IPS-15b (cell line): ENCODE measurements around the gene HNRNPA1.

Source experiments
- H3K27me3 ChIP-seq: one replicate; pipeline ENCODE4 v1.6.1; 2013; ENCODE audit warnings: low read length; ENCODE audit not compliant: control insufficient read depth, insufficient read depth
- H3K36me3 ChIP-seq: one replicate; pipeline ENCODE4 v1.6.1; 2013; ENCODE audit warnings: low read length; ENCODE audit not compliant: control insufficient read depth, insufficient read depth
- H3K4me1 ChIP-seq: one replicate; pipeline ENCODE4 v1.6.1; 2013; ENCODE audit warnings: mild to moderate bottlenecking, low read length; ENCODE audit not compliant: control insufficient read depth, insufficient read depth
- H3K4me3 ChIP-seq: one replicate; pipeline ENCODE4 v1.5.1; 2013; ENCODE audit warnings: low read depth, low read length
- H3K9ac ChIP-seq: one replicate; pipeline ENCODE4 v1.6.1; 2013; ENCODE audit warnings: low read depth, mild to moderate bottlenecking, low read length
- H3K9me3 ChIP-seq: one replicate; pipeline ENCODE4 v1.6.1; 2013; ENCODE audit warnings: mild to moderate bottlenecking, low read length; ENCODE audit not compliant: control insufficient read depth, insufficient read depth

Gene HNRNPA1

GRCh38 chr12:54257332-54257731 lies 23.2 kb upstream of the HNRNPA1 start:
- Histone ChIP-seq H3K4me1 (peaks cover 21% of the 10 kb centered on the region), H3K27me3 (no peaks in the 10 kb centered on the region), H3K4me3 (no peak overlapping the region), H3K9me3 (no peaks in the 10 kb centered on the region), H3K9ac (peak overlapping the region; percentile 26), H3K36me3 (peaks cover 18% of the 10 kb centered on the region)

- Histone ChIP-seq H3K4me3 (peak overlapping the region; percentile 55), H3K4me1 (peaks cover 25% of the 10 kb centered on the region), H3K27me3 (no peaks in the 10 kb centered on the region), H3K36me3 (peaks cover 18% of the 10 kb centered on the region), H3K9me3 (no peaks in the 10 kb centered on the region), H3K9ac (peak overlapping the region; percentile 26)
Measured at GRCh38 chr12:54258201-54258681, 22.3 kb upstream of the HNRNPA1 start.

GRCh38 chr12:54259194-54260011 lies 21.1 kb upstream of the HNRNPA1 start:
- Histone ChIP-seq H3K4me1 (peaks cover 25% of the 10 kb centered on the region), H3K36me3 (peaks cover 15% of the 10 kb centered on the region), H3K9me3 (no peaks in the 10 kb centered on the region), H3K27me3 (no peaks in the 10 kb centered on the region), H3K9ac (peak overlapping the region; percentile 70), H3K4me3 (peak overlapping the region; percentile 55)

- Histone ChIP-seq H3K27me3 (no peaks in the 10 kb centered on the region), H3K4me1 (peaks cover 25% of the 10 kb centered on the region), H3K9ac (no peak overlapping the region), H3K9me3 (no peaks in the 10 kb centered on the region), H3K36me3 (peaks cover 6% of the 10 kb centered on the region), H3K4me3 (no peak overlapping the region)
Measured at GRCh38 chr12:54261815-54262402, 18.6 kb upstream of the HNRNPA1 start.

- peaks cover under 1% of the 10 kb centered on the region for H3K36me3 ChIP-seq
Measured at GRCh38 chr12:54262403-54262925, 18.1 kb upstream of the HNRNPA1 start.

GRCh38 chr12:54265364-54265812 lies 15.1 kb upstream of the HNRNPA1 start:
- Histone ChIP-seq H3K9ac (no peak overlapping the region), H3K4me1 (peaks cover 7% of the 10 kb centered on the region), H3K9me3 (no peaks in the 10 kb centered on the region), H3K36me3 (no peaks in the 10 kb centered on the region), H3K4me3 (no peak overlapping the region), H3K27me3 (no peaks in the 10 kb centered on the region)

More at GRCh38 chr12:54262403-54262925, 18.1 kb upstream of the HNRNPA1 start:
- Histone ChIP-seq H3K9ac (no peak overlapping the region), H3K4me1 (peaks cover 19% of the 10 kb centered on the region), H3K4me3 (no peak overlapping the region), H3K9me3 (no peaks in the 10 kb centered on the region), H3K27me3 (no peaks in the 10 kb centered on the region)

- Histone ChIP-seq H3K9me3 (no peaks in the 10 kb centered on the region), H3K4me1 (peaks cover 4% of the 10 kb centered on the region), H3K36me3 (no peaks in the 10 kb centered on the region), H3K27me3 (no peaks in the 10 kb centered on the region), H3K9ac (no peak overlapping the region), H3K4me3 (no peak overlapping the region)
Measured at GRCh38 chr12:54266852-54267251, 13.7 kb upstream of the HNRNPA1 start.

- no peaks in the 10 kb centered on the region for H3K9me3 ChIP-seq
- no peaks in the 10 kb centered on the region for H3K4me1 ChIP-seq
- H3K27me3 ChIP-seq, result no peaks in the 10 kb centered on the region
- no peak overlapping the region for H3K4me3 ChIP-seq
- no peak overlapping the region for H3K9ac ChIP-seq
- H3K36me3 ChIP-seq, result no peaks in the 10 kb centered on the region
Measured at GRCh38 chr12:54270345-54270744, 10.2 kb upstream of the HNRNPA1 start.

GRCh38 chr12:54272214-54272613 lies 8.3 kb upstream of the HNRNPA1 start:
- Histone ChIP-seq H3K9ac (no peak overlapping the region), H3K36me3 (no peaks in the 10 kb centered on the region), H3K27me3 (no peaks in the 10 kb centered on the region), H3K4me3 (no peak overlapping the region), H3K9me3 (no peaks in the 10 kb centered on the region), H3K4me1 (no peaks in the 10 kb centered on the region)

GRCh38 chr12:54273981-54274380 lies 6.5 kb upstream of the HNRNPA1 start:
- Histone ChIP-seq H3K4me1 (peaks cover 4% of the 10 kb centered on the region), H3K27me3 (no peaks in the 10 kb centered on the region), H3K36me3 (no peaks in the 10 kb centered on the region), H3K9ac (no peak overlapping the region), H3K9me3 (no peaks in the 10 kb centered on the region), H3K4me3 (no peak overlapping the region)

- no peak overlapping the region for H3K4me3 ChIP-seq
- peaks cover 4% of the 10 kb centered on the region for H3K4me1 ChIP-seq
- no peak overlapping the region for H3K9ac ChIP-seq
- no peaks in the 10 kb centered on the region for H3K27me3 ChIP-seq
- peaks cover 5% of the 10 kb centered on the region for H3K36me3 ChIP-seq
- H3K9me3 ChIP-seq, result no peaks in the 10 kb centered on the region
Measured at GRCh38 chr12:54276368-54276767, 4.2 kb upstream of the HNRNPA1 start.
